PC-3 (cell line): ENCODE measurements around the gene CTSE.

Source experiments
- CTCF ChIP-seq: fragments of 300-600 bp; sonication (generic); conservative IDR thresholded peaks from 2 replicates; pipeline ENCODE4 v1.5.1; 2017; ENCODE audit warnings: antibody characterized with exemption, low read depth, mild to moderate bottlenecking, low read length
- EZH2 ChIP-seq: fragments of 300-600 bp; sonication (generic); IDR thresholded peaks from one replicate; pipeline ENCODE4 v1.6.1; 2017; ENCODE audit warnings: antibody characterized with exemption, mild to moderate bottlenecking, low read length; ENCODE audit not compliant: unreplicated experiment
- EZH2phosphoT487 ChIP-seq: fragments of 300-600 bp; sonication (generic); IDR thresholded peaks from 2 replicates; pipeline ENCODE4 v1.6.1; 2018; ENCODE audit warnings: mild to moderate bottlenecking, antibody characterized with exemption, low read length, borderline replicate concordance

GRCh38 chr1:205972081-205972480 is 51.6 kb downstream of the CTSE start:
- TF ChIP-seq CTCF (no peak), EZH2 (no peak), EZH2phosphoT487 (no peak)
